Stomach (tissue), 9 donors: ENCODE results near the gene OXT. TPM values are rescaled to one million over a fixed set of nuclear protein-coding genes. Genes with fewer than 3 reads are reported as not detected.

Source experiments
- DNase-seq, 2 donors: peaks; one replicate each; pipeline versions ENCODE4 v3.0.0 to v3.0.0-alpha.2; 2013 to 2019
- H3K27ac ChIP-seq, 5 donors: fragments of 200-600 bp in 4 of 5; sonication (generic) in 4 of 5; one replicate each; pipeline ENCODE4 v1.5.1; 2013 to 2019; ENCODE audit warnings: mild to moderate bottlenecking in 1 of 5, moderate library complexity in 1 of 5
- H3K27me3 ChIP-seq, 3 donors: fragments of 200-600 bp; sonication (generic); one replicate each; pipeline ENCODE4 v1.5.1; 2017 to 2019; ENCODE audit warnings: mixed run types in 1 of 3
- H3K36me3 ChIP-seq, 4 donors: fragments of 200-600 bp; sonication (generic); 1 replicate in 3 of 4; 2 replicates in 1 of 4; pipeline ENCODE4 v1.5.1; 2016 to 2019
- H3K4me1 ChIP-seq, 4 donors: fragments of 200-600 bp; sonication (generic); one replicate each; pipeline ENCODE4 v1.5.1; 2016 to 2019
- H3K4me3 ChIP-seq, 4 donors: fragments of 200-600 bp; sonication (generic) in 3 of 4; one replicate each; pipeline ENCODE4 v1.5.1; 2016 to 2019; ENCODE audit warnings: mild to moderate bottlenecking in 1 of 4
- H3K9me3 ChIP-seq, 4 donors: fragments of 200-600 bp; sonication (generic); one replicate each; pipeline ENCODE4 v1.5.1; 2016 to 2019
- EP300 ChIP-seq: sonication (generic); formaldehyde crosslinking; IDR thresholded peaks from one replicate; pipeline ENCODE4 v1.6.1; 2017; ENCODE audit warnings: antibody characterized with exemption
- POLR2A ChIP-seq, 4 donors: fragments of 450-650 bp; IDR thresholded peaks; one replicate each; pipeline ENCODE4 v1.6.1; 2016; ENCODE audit warnings: antibody characterized with exemption in 4 of 4, control low read depth in 2 of 4, mild to moderate bottlenecking in 1 of 4, moderate library complexity in 1 of 4
- POLR2AphosphoS5 ChIP-seq, 3 donors: sonication (generic); formaldehyde crosslinking; IDR thresholded peaks; one replicate each; pipeline ENCODE4 v1.6.1; 2016; ENCODE audit warnings: antibody characterized with exemption in 3 of 3
- WGBS, 5 donors: extraction: QIAGEN DNeasy Blood & Tissue Kit in 3 of 5; methylation state at CpG; one replicate each; pipeline versions ENCODE4 v1.1.5 to v1.1.7; 2013 to 2018; 5-methylcytosine and 5-hydroxymethylcytosine counted together
- intact Hi-C: fragments of 100-400 bp; cut with DNase I; formaldehyde crosslinking; loops from one replicate; pipeline ENCODE4 v1.15.1; 2023; ENCODE audit warnings: low total_unique reads
- polyA plus RNA-seq, 3 donors: library from polyadenylated mRNA; stranded (reverse); fragments of 200-250 nt; gene quantifications; one replicate each; pipeline ENCODE4 v1.2.3, GENCODE V29; 2013
- total RNA-seq, 5 donors: library from RNA; depleted of rRNA; stranded (reverse); fragments of >200 nt; gene quantifications; one replicate each; pipeline versions ENCODE4 v1.1.0 to v1.2.3, GENCODE V29; 2014 to 2016
- TF ChIP-seq, protein P1 (sequence below), 7 experiments: fragments of 450-650 bp in 4 of 7; fragments of 200-600 bp in 3 of 7; sonication (generic) in 3 of 7; IDR thresholded peaks; one replicate each; pipeline ENCODE4 v1.5.1; 2016 to 2019; ENCODE audit warnings: antibody characterized with exemption in 7 of 7, control low read depth in 2 of 7, mild to moderate bottlenecking in 1 of 7
- donor health status: healthy with polysubstance abuse.
- donor health status: Bipolar disorder and iron deficiency.
- donor health status: healthy.

Gene OXT
- total and polyA plus RNA-seq, 8 donors = 0.45 TPM; not detected in 7

DNA sequence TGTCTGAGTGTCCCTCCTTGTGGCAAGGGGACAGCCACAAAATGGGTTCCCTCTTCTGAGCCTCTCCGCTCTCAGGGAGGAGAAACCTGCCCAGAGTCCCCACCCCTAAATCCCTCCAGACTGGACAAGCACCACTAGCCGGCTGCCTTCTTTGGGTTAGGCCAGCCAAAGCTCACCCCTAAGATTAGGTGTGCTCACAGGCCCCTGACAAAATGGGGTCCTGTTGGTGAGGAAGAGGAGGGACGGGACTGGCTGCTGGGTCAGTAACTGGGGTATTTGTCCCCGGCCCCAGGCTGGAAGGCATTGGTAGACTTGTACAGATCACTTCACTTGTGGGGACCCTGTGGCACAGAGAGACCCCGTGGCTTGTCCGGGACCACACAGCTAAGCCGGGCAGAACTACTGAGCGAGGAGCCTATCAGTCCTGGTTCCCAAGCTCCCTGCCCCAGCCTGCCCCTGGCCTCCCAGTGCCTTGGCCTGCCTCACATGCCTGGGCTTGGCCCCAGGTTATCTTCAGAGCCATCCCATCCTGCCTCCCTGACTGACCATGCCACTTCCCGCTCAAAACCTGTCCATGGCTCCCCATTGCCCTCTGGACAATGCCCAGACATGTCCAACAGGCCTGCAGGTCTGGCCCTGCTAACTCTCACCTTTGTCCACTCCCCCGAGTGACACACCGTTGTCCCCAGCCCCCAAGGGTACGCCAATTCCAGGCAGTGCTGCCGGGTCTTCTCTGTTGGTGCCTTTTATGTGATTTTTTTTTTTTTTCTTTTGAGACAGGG, 23.6 kb downstream of the OXT start:
- Histone ChIP-seq H3K27me3 (peaks cover 6 to 52% (median 21%) of the 10 kb centered on the region in 3 donors), H3K27ac (no peak overlapping the region), H3K4me3 (no peak overlapping the region), H3K9me3 (no peaks in the 10 kb centered on the region), H3K4me1 (peaks cover 0 to 14% (median 8%) of the 10 kb centered on the region in 4 donors), H3K36me3 (no peaks in the 10 kb centered on the region)
- no peak for TF ChIP-seq POLR2AphosphoS5 (IDR thresholded peaks at IDR 0.05)
- no peak for TF ChIP-seq POLR2A (IDR thresholded peaks at IDR 0.05)
- TF ChIP-seq, protein P1, sequence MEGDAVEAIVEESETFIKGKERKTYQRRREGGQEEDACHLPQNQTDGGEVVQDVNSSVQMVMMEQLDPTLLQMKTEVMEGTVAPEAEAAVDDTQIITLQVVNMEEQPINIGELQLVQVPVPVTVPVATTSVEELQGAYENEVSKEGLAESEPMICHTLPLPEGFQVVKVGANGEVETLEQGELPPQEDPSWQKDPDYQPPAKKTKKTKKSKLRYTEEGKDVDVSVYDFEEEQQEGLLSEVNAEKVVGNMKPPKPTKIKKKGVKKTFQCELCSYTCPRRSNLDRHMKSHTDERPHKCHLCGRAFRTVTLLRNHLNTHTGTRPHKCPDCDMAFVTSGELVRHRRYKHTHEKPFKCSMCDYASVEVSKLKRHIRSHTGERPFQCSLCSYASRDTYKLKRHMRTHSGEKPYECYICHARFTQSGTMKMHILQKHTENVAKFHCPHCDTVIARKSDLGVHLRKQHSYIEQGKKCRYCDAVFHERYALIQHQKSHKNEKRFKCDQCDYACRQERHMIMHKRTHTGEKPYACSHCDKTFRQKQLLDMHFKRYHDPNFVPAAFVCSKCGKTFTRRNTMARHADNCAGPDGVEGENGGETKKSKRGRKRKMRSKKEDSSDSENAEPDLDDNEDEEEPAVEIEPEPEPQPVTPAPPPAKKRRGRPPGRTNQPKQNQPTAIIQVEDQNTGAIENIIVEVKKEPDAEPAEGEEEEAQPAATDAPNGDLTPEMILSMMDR (IDR thresholded peaks at IDR 0.05) = no peak
- TF ChIP-seq EP300 = no peak
- 87 to 93% (median 89%) methylated on average over 12 to 13 of the region's 13 CpGs for WGBS, 5 donors
- intact Hi-C loops = no loop called here
- no peak for DNase-seq

DNA sequence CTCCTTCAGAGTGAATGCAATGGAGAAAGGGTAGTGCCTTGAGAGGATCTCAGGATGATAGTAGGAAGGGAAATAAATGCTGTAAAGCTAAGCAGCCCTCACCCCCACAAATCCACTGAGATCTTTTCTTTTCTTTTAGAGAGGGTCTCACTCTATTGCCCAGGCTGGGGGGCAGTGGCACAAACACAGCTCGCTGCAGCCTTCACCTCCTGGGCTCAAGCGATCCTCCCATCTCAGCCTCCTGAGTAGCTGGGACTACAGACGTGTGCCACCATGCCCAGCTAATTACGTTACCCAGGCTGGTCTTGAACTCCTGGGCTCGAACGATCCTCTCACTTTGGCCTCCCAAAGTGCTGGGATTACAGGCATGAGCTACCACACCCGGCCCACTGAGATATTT, 29.1 kb downstream of the OXT start:
- Histone ChIP-seq H3K9me3 (no peaks in the 10 kb centered on the region), H3K27ac (no peak overlapping the region), H3K36me3 (no peaks in the 10 kb centered on the region), H3K4me1 (peaks cover 0 to 7% (median 0%) of the 10 kb centered on the region in 4 donors), H3K27me3 (no peaks in the 10 kb centered on the region), H3K4me3 (no peak overlapping the region)
- no peak for TF ChIP-seq POLR2AphosphoS5 (IDR thresholded peaks at IDR 0.05)
- no peak for TF ChIP-seq EP300
- TF ChIP-seq POLR2A (IDR thresholded peaks at IDR 0.05) = no peak
- TF ChIP-seq, protein P1 (IDR thresholded peaks at IDR 0.05) = no peak
- 78 to 94% (median 91%) methylated on average over 7 of the region's 7 CpGs for WGBS, 5 donors
- intact Hi-C loops = no loop called here
- no peak for DNase-seq

DNA sequence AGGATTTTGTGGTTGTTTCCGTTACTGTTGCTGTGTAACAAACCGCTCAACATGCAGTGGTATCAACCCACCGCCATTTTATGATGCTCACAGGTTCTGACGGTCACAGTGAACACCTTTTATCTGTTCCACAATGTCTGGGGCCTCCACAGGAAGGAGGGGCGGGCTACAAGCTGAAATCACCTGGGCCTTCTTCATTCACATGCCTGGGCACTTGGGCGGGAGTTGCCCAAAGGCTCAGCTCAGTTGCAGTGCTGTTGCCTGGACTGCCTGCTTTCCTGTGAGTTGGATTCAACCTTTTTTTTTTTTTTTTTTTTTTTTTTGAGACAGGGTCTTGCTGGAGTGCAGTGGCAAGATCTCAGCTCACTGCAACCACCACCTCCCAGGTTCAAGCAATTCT, 29.8 kb downstream of the OXT start:
- Histone ChIP-seq H3K27me3 (no peaks in the 10 kb centered on the region), H3K4me3 (no peak overlapping the region), H3K36me3 (peaks cover 0 to 5% (median 0%) of the 10 kb centered on the region in 4 donors), H3K4me1 (peaks cover 0 to 7% (median 0%) of the 10 kb centered on the region in 4 donors), H3K27ac (no peak overlapping the region), H3K9me3 (no peaks in the 10 kb centered on the region)
- TF ChIP-seq POLR2AphosphoS5 (IDR thresholded peaks at IDR 0.05) (no peak), POLR2A (IDR thresholded peaks at IDR 0.05) (no peak), EP300 (no peak)
- TF ChIP-seq, protein P1 (IDR thresholded peaks at IDR 0.05) = no peak
- intact Hi-C loops = no loop called here
- 84 to 97% (median 92%) methylated on average over 6 of the region's 6 CpGs for WGBS, 5 donors
- DNase-seq = no peak

DNA sequence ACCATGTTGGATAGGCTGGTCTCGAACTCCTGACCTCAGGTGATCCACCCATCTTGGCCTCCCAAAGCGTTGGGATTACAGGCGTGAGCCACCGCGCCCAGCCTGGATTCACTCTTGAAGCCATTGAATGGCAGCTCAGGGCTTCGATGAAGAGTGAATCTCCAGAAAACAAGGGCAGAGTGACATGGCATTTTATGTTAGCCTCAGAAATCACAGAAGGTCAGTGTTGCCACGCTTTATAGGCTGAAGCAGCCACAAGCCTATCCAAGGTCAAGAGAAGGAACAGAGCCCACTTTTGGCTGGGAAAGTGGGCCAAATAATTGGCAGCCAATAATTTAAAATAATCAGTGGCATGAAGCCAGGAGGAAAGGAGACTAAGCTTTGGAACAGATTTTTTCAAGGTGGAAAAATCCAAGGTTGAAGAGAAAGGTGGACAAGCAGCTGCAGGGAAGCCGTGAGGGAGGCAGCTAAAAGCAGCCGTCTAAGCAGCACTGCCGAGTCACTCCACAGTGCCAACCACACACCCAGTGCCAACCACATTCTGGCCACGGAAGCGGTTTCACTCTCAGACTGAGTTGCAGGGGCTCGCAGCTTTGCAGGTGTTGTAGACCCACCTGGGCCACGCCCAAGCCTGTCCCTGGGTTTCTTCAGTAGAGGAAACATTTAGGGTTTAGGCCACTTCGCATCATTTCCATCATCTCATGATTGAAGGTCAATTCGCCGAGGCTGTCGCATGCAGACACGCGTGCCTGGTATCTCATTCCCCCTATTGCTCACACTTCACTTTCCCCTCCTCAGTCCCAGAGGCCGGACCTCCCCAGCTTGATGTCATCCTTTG, 30.5 kb downstream of the OXT start:
- TF ChIP-seq POLR2A (IDR thresholded peaks at IDR 0.05) = no peak
- TF ChIP-seq, protein P1 (IDR thresholded peaks at IDR 0.05) = no peak
- TF ChIP-seq POLR2AphosphoS5 (IDR thresholded peaks at IDR 0.05) = no peak
- no peak for TF ChIP-seq EP300
- no peak for DNase-seq
- no peak overlapping the region for H3K4me3 ChIP-seq

More for the DNA sequence above, 30.5 kb downstream of the OXT start:
- Histone ChIP-seq H3K4me1 (peaks cover 0 to 7% (median 0%) of the 10 kb centered on the region in 4 donors), H3K27me3 (no peaks in the 10 kb centered on the region), H3K36me3 (peaks cover 0 to 12% (median 6%) of the 10 kb centered on the region in 4 donors), H3K27ac (no peak overlapping the region), H3K9me3 (no peaks in the 10 kb centered on the region)
- intact Hi-C loops = no loop called here
- 75 to 83% (median 82%) methylated on average over 20 to 21 of the region's 21 CpGs for WGBS, 5 donors
